IPS-18c (cell line): Measurements from ENCODE around the gene SMCHD1.
"Not testable (repeated sequence)": the region's sequence is repeated elsewhere in the genome, so short reads cannot be mapped to it uniquely, and the experiment has no call there.

Source experiments
- H3K4me3 ChIP-seq: 2 replicates; pipeline ENCODE4 v1.7.0; 2013; ENCODE audit warnings: low read depth, mild to moderate bottlenecking, low read length, moderate library complexity; ENCODE audit not compliant: insufficient read depth
- H3K9me3 ChIP-seq: one replicate; pipeline ENCODE4 v1.6.1; 2013; ENCODE audit warnings: mild to moderate bottlenecking, low read length, moderate library complexity; ENCODE audit not compliant: control insufficient read depth, insufficient read depth

SMCHD1 gene

DNA sequence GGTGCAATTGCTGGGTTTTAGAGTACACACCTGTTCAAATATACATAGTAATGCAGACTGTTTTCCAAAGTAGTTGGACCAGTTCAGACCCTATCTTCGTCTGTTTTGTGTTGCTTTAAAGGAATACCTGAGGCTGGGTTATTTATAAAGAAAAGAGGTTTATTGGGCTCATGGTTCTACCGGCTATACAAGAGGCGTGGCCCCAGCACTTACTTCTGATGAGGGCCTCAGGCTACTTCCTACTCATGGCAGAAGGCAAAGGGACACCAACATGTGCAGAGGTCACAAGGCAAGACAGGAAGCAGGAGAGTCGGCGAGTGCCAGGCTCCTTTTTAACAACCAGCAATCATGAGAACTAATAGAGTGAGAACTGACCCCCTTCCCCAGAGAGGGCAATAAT, 169.3 kb downstream of the SMCHD1 start:
- H3K9me3 ChIP-seq = peaks cover 3% of the 10 kb centered on the region
- no peak overlapping the region for H3K4me3 ChIP-seq

DNA sequence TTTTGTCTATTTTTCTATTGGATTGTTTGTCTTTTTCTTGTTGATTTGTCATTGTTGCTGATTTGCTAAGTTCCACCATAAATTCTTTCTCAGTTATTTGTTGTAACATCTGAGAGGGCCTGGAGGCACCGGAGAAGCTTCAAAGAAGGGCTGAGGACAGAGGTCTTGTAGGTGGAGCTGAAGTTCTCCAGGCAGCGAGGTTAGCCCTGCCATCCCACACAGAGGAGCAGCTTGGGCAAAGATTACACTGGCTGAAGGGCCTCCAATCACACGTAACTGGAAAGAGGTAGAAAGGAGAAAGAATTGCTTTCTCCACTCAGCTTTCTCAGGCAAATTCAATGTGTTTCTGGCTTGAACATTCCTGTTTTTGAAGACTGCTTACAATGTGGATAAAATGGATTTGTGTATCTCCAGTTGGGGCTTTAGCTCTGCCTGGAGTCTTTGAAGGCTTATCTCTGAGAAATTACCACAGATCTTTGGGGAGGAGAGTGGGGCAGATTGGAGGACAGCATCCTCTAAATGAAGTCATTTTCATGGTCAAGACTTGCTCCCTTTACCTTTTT, 170.2 kb downstream of the SMCHD1 start:
- H3K4me3 ChIP-seq = no peak overlapping the region

DNA sequence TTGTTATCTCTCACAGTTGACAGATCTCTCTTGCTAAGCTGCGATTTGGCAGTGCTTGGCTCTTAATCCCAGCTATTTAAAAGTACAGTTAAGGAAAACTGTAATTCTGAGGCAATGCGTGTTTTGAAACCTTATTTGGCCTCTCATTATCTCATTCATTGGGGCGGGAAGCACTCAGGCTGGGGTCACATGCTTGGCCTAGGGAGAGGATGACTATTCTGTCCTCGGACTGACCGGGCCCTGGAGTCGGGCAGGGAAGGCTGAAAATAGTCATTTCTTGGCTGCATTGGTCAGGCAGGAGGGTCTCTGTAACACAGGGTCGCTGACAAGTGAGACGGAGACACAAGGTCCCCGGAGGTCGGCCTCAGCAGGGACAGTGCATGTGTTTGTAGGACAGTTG, 171.1 kb downstream of the SMCHD1 start:
- H3K9me3 ChIP-seq = peaks cover 3% of the 10 kb centered on the region
- H3K4me3 ChIP-seq = no peak overlapping the region

More for the DNA sequence above, 170.2 kb downstream of the SMCHD1 start:
- peaks cover 3% of the 10 kb centered on the region for H3K9me3 ChIP-seq

- peaks cover 3% of the 10 kb centered on the region for H3K9me3 ChIP-seq
- H3K4me3 ChIP-seq = no peak overlapping the region
Measured at GRCh38 chr18:2827061-2827460, 171.5 kb downstream of the SMCHD1 start.

GRCh38 chr18:2836118-2836517, 180.6 kb downstream of the SMCHD1 start:
- not testable (repeated sequence) for H3K9me3 ChIP-seq

GRCh38 chr18:2837290-2837689, 181.8 kb downstream of the SMCHD1 start:
- not testable (repeated sequence) for H3K9me3 ChIP-seq, H3K4me3 ChIP-seq

More at GRCh38 chr18:2836118-2836517, 180.6 kb downstream of the SMCHD1 start:
- H3K4me3 ChIP-seq = not testable (repeated sequence)

DNA sequence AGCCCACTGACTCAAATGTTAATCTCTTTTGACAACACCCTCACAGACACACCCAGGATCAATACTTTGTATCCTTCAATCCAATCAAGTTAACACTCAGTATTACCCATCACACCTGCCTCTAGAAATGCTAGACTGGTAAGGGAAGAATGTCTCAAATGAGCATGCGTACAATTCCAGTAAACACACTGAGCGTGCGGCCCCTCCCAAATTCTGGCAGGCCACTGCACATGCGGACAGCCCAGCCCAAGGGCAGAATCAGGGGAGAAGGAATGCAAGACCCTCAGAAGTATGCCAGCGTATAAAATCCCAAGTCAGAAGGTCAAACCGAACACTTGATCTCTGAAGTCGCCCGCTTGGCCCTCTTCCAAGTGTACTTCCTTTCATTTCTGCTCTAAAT, 183.7 kb downstream of the SMCHD1 start:
- no peak overlapping the region for H3K4me3 ChIP-seq
- no peaks in the 10 kb centered on the region for H3K9me3 ChIP-seq

- no peaks in the 10 kb centered on the region for H3K9me3 ChIP-seq
- H3K4me3 ChIP-seq = no peak overlapping the region
Measured at GRCh38 chr18:2840521-2840920, 185.0 kb downstream of the SMCHD1 start.

DNA sequence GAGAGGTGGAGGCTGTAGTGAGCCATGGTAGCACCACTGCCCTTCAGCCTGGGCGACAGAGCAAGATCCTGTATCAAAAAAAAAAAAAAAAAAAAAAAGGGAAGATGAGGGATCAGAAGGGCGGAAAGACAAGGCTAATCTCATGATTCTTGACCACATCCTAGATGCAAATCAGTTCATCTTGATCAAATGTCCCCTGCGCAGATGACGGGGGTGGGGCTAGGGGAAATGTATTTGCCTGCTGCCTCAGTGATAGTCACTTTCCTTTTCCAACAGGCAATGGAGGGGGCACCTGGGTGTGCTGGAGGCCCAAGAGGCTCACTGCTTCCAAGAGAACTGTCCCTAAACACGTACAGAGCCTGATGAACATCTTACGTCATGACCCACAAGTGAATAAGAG, 187.6 kb downstream of the SMCHD1 start:
- Histone ChIP-seq H3K4me3 (no peak overlapping the region), H3K9me3 (no peaks in the 10 kb centered on the region)

GRCh38 chr18:2845172-2845571, 189.6 kb downstream of the SMCHD1 start:
- Histone ChIP-seq H3K4me3 (no peak overlapping the region), H3K9me3 (no peaks in the 10 kb centered on the region)

GRCh38 chr18:2846636-2847316, 191.2 kb downstream of the SMCHD1 start, which contains the start of gene EMILIN2:
Gene EMILIN2, plus strand, starts transcription at chr18:2847006. Its CDS starts 183 bp downstream, at chr18:2847189.
- Histone ChIP-seq H3K4me3 (peak within 1 kb of the TSS; percentile 73), H3K9me3 (no peaks in the 10 kb centered on the region)

DNA sequence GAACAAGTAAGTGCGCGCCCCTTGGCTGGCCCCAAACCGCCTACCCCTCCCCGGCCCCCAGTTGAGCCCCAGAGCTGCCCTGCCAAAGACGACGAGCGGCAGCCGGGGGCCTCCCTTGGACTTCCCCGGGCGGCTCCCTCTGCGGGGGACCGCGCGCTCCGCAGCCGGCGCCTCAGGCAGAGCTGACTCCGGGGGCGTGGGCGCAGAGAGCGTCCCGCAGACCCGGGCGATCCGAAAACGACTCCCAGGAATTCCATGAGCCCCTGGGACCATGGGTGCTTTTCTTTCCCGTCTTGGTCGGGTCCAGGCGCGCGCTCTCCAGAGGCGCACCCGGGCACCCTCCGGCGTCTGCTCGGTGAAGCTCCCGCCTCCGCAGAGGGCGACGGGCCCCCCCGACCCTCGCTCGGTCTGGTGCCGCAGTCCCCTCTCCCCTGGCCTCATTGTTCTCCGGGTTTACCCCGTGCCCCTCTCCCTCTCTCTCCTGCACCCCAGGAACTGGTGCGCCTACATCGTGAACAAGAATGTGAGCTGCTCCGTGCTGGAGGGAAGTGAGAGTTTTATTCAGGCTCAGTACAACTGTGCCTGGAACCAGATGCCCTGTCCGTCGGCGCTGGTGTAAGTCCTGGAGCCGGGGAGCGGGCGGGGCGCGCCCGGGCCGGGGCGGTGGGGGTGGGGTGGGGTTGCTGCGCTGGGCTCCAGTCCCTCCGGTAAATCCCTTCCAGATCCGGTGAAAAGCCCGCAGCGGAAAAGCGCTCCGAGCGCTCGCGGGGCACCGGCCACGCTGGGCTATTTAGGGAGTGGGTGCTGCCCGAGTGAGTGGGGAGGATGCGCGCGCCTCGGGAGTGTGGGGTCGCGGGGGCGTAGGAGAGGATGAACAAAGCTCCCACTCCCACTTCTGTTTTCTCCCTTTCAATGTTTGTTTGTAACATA, 192.1 kb downstream of the SMCHD1 start:
- peak overlapping the region; percentile 73 for H3K4me3 ChIP-seq
- H3K9me3 ChIP-seq = no peaks in the 10 kb centered on the region

DNA sequence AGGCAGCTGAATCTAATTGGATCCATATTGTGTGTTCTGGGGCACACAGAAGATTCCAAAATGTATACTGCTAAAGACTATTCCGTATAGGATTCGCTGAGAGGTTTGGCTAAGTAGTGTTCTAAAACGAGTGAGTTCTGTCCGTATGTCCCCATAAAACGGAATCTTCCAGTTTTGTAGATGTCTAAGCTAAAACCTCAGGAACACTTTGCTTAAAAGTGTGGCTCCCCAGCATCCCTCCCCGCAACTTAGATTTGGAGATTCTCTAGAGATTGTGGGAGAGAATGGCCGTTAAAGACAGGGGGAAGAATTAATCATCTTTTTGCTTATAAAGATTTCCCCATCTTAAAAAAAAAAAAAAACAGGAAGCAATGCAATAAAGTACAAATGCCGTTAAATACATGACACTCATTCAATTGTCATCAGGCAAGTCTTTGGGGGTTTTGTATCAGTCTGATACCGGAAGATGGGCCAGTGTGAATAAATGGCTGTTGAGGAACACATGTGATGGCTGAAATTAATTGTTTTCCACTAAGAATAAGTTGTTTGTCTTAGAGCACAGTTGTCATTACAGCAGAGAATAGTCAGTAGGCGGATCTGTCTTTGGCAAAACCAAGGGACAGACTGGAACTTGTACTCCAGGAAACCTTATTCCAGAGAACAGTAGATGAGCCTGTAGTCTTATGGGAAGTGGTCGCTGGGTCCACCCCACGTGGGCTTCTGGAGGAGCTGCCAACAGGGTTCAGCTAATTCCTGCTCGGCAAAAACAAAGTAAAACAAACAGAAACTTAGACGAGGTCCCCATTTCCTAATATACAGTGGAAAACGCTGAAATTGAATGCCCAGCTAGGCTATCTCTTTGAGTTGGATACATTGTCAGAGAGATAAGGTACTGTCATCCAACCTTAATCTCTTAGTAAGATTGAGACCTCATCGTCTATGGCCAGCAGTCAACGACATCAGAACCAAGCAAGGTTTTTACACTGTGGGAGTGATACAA, 193.0 kb downstream of the SMCHD1 start:
- Histone ChIP-seq H3K4me3 (peak overlapping the region; percentile 73), H3K9me3 (no peaks in the 10 kb centered on the region)

DNA sequence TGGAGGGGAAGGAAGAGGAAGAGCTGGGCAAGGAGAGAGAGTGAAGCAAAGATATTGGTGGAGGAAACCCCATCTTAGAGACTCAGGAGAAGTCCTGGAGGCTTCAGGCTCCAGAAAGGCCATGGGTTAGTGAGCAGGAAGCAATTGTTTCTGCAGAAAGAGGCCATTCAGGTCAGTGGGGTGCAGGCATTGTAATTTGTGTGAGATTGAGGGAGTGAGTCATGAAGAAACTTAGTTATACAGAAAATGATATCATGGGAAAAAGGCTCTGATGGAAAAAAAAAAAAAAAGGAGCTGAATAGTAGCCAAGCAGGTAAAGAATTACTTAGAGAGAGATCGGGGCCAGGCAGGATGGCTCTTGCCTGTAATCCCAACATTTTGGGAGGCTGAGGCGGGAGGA, 195.3 kb downstream of the SMCHD1 start:
- H3K9me3 ChIP-seq = no peaks in the 10 kb centered on the region
- no peak overlapping the region for H3K4me3 ChIP-seq

DNA sequence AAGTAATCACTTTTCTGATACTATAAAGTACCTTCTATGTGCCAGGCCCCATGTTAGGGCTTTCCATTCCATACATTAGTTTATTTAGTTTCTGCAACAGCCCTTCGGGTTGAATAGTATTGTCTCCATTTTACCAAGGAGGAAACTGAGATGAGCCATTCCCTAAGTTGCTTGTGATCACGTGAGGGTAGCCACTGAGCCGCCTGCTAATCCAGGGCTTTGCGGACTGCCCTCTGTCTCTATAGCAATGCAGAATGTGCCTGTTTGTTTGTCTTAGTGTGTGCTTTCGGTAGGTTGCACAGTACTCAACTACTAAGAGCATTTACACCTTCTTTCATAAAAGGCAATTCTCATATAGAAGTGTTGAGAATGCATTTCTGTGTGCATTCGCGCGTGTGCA, 196.2 kb downstream of the SMCHD1 start:
- no peaks in the 10 kb centered on the region for H3K9me3 ChIP-seq
- H3K4me3 ChIP-seq = no peak overlapping the region

DNA sequence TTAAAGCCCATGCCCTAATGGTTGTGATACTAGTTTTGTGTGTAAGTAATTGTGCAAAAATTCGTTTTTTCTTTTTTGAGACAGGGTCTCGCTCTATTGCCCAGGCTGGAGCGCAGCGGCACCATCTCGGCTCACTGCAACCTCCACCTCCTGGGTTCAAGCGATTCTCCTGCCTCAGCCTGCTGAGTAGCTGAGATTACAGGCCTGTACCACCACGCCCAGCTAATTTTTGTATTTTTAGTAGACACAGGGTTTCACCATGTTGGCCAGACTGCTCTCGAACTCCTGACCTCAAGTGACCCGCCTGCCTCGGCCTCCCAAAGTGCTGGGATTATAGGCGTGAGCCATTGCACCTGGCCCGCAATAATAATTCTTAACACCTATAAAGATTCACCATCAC, 196.9 kb downstream of the SMCHD1 start:
- H3K4me3 ChIP-seq, H3K9me3 ChIP-seq: not testable (repeated sequence)
